LNCaP clone FGC (cell line): ENCODE results near the gene S100A7A.

ENCODE experiments used
- DNase-seq: peaks from one replicate; pipeline ENCODE4 v3.0.0-alpha.2; 2011; ENCODE audit warnings: low read depth
- H3K4me3 ChIP-seq: 2 replicates; pipeline ENCODE4 v1.5.1; 2011; ENCODE audit warnings: mild to moderate bottlenecking, low read depth, low read length, control low read depth
- TF ChIP-seq, protein P1 (sequence below): IDR thresholded peaks from 2 replicates; pipeline ENCODE4 v1.5.1; 2012; ENCODE audit warnings: mild to moderate bottlenecking; ENCODE audit not compliant: control insufficient read depth, insufficient read depth; ENCODE audit errors: extremely low read depth

The S100A7A gene

DNA sequence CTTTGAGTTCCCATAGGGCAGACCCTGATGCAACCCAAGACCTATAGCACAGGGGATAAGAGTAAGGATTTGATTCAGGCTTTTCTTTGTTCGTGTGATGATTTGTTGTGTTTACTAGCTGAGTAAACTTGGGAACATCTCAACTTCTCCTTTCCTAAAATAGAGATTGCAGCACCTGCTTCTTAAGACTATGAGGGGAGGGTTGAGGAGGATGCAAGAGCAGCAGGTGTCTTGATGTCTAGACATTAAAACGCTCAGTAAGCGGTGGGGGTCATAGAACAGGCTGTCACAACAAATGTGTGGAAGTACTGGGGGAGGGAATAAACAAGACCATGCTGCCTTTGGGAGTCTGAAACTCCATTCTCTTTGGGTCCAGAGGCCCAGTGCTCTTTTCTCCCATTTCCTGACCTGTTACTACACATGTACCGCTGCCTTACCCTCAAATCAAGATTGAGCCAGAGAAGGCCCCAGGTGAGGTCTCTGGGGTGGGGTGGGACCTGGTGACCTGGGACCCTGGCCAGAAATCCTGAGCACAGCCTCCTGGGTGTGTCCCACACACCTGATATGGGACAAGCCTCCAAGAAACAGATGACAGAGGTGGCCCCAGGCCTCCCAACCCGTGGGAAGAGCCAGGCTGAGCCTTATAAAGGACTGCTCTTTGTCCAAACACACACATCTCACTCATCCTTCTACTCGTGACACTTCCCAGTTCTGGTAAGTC, at the start of gene S100A7A:
Gene S100A7A, plus strand, starts transcription at position 671 of the 721 bp plus-strand sequence. CDS start 1,563 bp downstream, outside the sequence.
- TF ChIP-seq, protein P1, sequence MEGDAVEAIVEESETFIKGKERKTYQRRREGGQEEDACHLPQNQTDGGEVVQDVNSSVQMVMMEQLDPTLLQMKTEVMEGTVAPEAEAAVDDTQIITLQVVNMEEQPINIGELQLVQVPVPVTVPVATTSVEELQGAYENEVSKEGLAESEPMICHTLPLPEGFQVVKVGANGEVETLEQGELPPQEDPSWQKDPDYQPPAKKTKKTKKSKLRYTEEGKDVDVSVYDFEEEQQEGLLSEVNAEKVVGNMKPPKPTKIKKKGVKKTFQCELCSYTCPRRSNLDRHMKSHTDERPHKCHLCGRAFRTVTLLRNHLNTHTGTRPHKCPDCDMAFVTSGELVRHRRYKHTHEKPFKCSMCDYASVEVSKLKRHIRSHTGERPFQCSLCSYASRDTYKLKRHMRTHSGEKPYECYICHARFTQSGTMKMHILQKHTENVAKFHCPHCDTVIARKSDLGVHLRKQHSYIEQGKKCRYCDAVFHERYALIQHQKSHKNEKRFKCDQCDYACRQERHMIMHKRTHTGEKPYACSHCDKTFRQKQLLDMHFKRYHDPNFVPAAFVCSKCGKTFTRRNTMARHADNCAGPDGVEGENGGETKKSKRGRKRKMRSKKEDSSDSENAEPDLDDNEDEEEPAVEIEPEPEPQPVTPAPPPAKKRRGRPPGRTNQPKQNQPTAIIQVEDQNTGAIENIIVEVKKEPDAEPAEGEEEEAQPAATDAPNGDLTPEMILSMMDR, result no peak
- DNase-seq, result no peak
- no peak within 1 kb of the TSS for H3K4me3 ChIP-seq

DNA sequence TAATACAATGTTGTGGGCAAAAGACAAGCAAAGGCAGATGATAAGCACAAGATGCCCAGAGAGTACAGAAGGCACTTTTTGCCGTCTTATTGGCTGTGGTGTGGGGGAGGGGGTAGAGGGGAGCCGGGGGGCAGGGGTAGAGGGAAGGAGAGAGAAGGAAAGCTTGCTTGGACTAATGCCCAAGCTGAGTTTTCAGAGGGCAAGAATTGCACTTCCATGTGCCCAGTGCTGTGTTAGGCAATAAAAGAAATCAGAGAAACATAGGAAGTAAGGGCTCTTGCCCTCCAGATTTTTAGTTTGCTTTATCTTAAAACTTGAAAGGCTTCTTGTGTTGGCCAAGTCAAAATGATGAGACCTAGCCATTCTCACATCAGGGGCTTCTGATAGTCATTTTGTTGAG, 49.2 kb upstream of the S100A7A start:
- no peak overlapping the region for H3K4me3 ChIP-seq
- TF ChIP-seq, protein P1, result no peak
- no peak for DNase-seq

DNA sequence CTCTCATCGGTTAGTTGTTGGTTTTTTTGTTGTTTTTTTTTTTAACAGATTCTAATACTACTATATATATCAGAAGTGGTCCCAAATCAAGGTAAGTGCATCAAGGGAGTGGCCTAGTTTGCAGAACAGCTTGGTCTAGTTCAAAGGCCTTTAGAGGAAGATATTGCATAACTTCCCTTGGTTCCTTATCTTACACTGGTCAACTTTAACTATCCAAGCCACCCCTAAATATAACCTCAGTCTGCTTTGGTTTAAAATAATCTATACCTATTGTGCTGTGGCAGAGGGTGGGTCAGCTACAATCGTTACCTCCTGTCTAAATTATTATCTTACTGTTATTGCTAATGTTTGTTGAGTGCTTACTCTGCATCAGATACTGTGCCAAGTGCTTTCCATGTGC, 47.8 kb upstream of the S100A7A start:
- no peak for DNase-seq
- no peak overlapping the region for H3K4me3 ChIP-seq
- TF ChIP-seq, protein P1, result no peak

DNA sequence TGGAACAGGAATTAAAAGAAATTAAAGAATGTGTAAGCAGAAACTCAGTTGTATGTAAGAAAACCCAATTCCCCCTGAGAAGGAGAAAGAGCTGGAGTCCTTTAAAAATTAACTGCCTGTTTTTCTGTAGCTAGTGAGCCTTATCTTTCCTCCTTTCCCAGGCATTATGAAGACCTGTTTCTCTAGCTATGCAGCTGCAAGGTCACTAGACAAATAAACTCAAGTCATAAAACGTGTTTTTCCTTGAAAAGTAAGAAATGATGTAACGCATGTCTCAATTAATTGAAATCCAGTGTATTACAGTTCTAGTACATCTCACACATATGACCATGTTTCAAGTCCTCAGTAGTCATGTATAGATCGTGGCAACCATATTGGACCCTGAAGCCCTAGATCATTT, 46.2 kb upstream of the S100A7A start:
- TF ChIP-seq, protein P1, result no peak
- no peak for DNase-seq
- H3K4me3 ChIP-seq, result no peak overlapping the region

DNA sequence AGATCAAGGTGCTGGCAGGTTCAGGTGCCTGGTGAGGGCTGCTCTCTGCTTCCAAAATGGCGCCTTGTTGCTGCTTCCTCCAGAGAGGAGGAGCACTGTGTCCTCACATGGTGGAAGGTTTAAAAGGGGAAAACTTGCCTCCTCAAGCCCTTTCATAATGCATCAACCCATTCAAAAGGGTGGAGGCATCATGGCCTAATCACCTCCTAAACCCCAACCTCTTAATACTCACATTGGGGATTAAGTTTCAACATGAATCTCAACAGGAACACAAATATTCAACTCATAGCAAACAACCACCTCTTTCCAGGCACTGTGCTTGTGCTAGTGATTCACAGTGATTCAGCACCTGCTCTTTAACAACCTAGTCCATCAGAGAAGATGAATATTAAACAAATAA, 45.1 kb upstream of the S100A7A start:
- H3K4me3 ChIP-seq, result no peak overlapping the region
- TF ChIP-seq, protein P1, result no peak
- DNase-seq, result no peak

DNA sequence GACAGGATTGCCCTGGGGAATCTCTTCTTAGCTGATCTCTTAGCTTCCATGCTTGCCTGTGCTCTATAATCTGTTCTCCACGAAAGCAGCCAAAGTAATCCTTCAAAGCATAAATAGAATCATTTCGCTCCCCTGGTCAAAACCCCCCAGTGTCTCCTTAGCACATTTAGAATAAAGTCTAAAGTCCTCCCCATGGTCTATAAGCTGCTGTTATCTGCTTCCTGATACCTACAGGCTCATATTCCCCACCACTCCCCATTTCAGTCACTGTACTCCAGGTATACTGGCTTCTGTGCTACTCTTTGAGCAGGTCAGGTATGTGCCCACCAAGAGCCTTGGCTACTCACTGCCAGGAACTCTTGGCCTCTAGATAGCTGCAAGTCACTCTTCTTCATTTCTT, 43.7 kb upstream of the S100A7A start:
- no peak for DNase-seq
- TF ChIP-seq, protein P1, result no peak
- H3K4me3 ChIP-seq, result no peak overlapping the region

DNA sequence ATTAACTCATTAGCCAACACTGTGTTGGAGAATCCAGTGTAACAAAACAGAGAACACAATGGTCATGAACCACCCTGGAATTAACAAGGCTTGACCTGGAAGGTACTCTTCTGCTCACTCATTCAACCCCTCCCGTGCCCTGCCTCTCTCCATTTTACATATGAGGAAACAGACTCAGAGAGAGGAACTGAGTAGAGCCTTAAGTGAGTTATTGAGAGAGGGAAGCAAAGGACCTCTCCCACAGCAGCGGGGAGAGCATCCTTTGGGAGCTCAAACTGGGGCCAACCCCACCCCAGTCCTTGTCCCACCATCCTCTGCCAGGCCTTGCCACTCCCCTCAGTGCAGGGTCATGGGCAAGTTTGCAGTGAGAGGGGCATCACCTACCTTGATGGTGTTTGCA, 42.2 kb upstream of the S100A7A start:
- no peak overlapping the region for H3K4me3 ChIP-seq
- TF ChIP-seq, protein P1, result no peak
- no peak for DNase-seq
